K562 (cell line): ENCODE measurements around the gene H2AZ2. TPM values are rescaled to one million over a fixed set of nuclear protein-coding genes. Genes with fewer than 3 reads are reported as not detected.

Experiments
- ATAC-seq: fragments of 200-7000 bp; cut with Tn5 transposase; 3 replicates; pipeline ENCODE4 v1.9.1; 2020; ENCODE audit warnings: moderate library complexity
- BruUV-seq: library from RNA; stranded (reverse); fragments of 400-500 nt; replicated peaks from 2 replicates; lab custom pipeline; 2021; lab: Mats Ljungman, UMichigan
- CTCF ChIA-PET: fragments of 300-600 bp; formaldehyde crosslinking; extraction: SDS; loops from one replicate; lab custom pipeline; 2021; ENCODE audit warnings: low intra/inter-chr PET ratio; lab: Yijun Ruan, JAX
- POLR2A ChIA-PET: fragments of 300-600, 350-650 bp; sonication (Branson Sonifier 250); formaldehyde crosslinking; extraction: SDS; loops from one replicate; lab custom pipeline; 2021; ENCODE audit warnings: antibody characterized with exemption, inconsistent platforms; lab: Yijun Ruan, JAX
- DNase-seq, 4 experiments: peaks; one replicate each; pipeline versions ENCODE4 v3.0.0 to v3.0.0-alpha.2; 2011 to 2018; ENCODE audit warnings: low spot score in 3 of 4, mixed read lengths in 3 of 4; ENCODE audit errors: extremely low read depth in 1 of 4
- FAIRE-seq: peaks from 2 replicates; lab custom pipeline; 2011; peaks lifted over from hg19 to GRCh38; lab: Jason Lieb, UNC
- H2AFZ ChIP-seq: 2 replicates; pipeline ENCODE4 v1.6.0; 2011; ENCODE audit warnings: low read depth, low read length, control low read depth, inconsistent platforms
- H3K27ac ChIP-seq: fragments of 200-600 bp; 3 replicates; pipeline ENCODE4 v1.8.0; 2011; ENCODE audit warnings: low read depth, mild to moderate bottlenecking, control low read depth, inconsistent platforms, low read length, moderate library complexity, mixed read lengths; ENCODE audit errors: extremely low read depth
- H3K27me3 ChIP-seq, 2 experiments: fragments of 300-600 bp in 1 of 2; 2 replicates in 1 of 2; 3 replicates in 1 of 2; pipeline versions ENCODE4 v1.6.0 to v1.8.0; 2011; ENCODE audit warnings: inconsistent platforms in 2 of 2, low read length in 2 of 2, mild to moderate bottlenecking in 1 of 2, mixed read lengths in 1 of 2, moderate library complexity in 1 of 2; ENCODE audit not compliant: control insufficient read depth in 2 of 2, insufficient read depth in 2 of 2
- H3K36me3 ChIP-seq: fragments of 300-600 bp; 3 replicates; pipeline ENCODE4 v1.8.0; 2011; ENCODE audit warnings: mild to moderate bottlenecking, low read length, inconsistent platforms; ENCODE audit not compliant: control insufficient read depth, insufficient read depth
- H3K4me1 ChIP-seq, 2 experiments: fragments of 200-600 bp in 1 of 2; replicated peaks in 1 of 2; 2 replicates in 1 of 2; 3 replicates in 1 of 2; pipeline versions ENCODE4 v1.5.1 to v1.8.0; 2011; ENCODE audit warnings: inconsistent platforms in 2 of 2, low read length in 2 of 2, mild to moderate bottlenecking in 1 of 2, mixed read lengths in 1 of 2, moderate library complexity in 1 of 2; ENCODE audit not compliant: control insufficient read depth in 2 of 2, insufficient read depth in 2 of 2
- H3K4me2 ChIP-seq: 2 replicates; pipeline ENCODE4 v1.6.1; 2011; ENCODE audit warnings: low read length, control low read depth, inconsistent platforms, mixed read lengths; ENCODE audit not compliant: insufficient read depth
- H3K4me3 ChIP-seq: fragments of 200-600 bp; sonication (generic), shearing (Covaris generic); 2 replicates; pipeline ENCODE4 v1.5.1; 2016; ENCODE audit warnings: control low read depth, inconsistent platforms
- H3K79me2 ChIP-seq: fragments of 200-600 bp; 3 replicates; pipeline ENCODE4 v1.8.0; 2011; ENCODE audit warnings: low read length, inconsistent platforms; ENCODE audit not compliant: control insufficient read depth, insufficient read depth
- H3K9ac ChIP-seq, 2 experiments: 2 replicates each; pipeline versions ENCODE4 v1.6.0 to v1.6.1; 2011; ENCODE audit warnings: low read depth in 2 of 2, low read length in 2 of 2, control low read depth in 1 of 2, inconsistent platforms in 1 of 2, mild to moderate bottlenecking in 1 of 2, mixed read lengths in 1 of 2; ENCODE audit not compliant: insufficient read depth in 1 of 2
- H3K9me1 ChIP-seq: one replicate; pipeline ENCODE4 v1.6.0; 2011; ENCODE audit warnings: inconsistent platforms, mild to moderate bottlenecking, low read length, moderate library complexity; ENCODE audit not compliant: control insufficient read depth, insufficient read depth
- H3K9me3 ChIP-seq: replicated peaks from 2 replicates; pipeline ENCODE4 v1.5.1; 2011; ENCODE audit warnings: low read depth, low read length, inconsistent platforms; ENCODE audit not compliant: control insufficient read depth, insufficient read depth
- H4K20me1 ChIP-seq: replicated peaks from 2 replicates; pipeline ENCODE4 v1.6.1; 2011; ENCODE audit warnings: low read length, inconsistent platforms, mixed read lengths; ENCODE audit not compliant: control insufficient read depth, insufficient read depth
- ATF1 ChIP-seq, 2 experiments: fragments of 450-650 bp in 1 of 2; IDR thresholded peaks; 2 replicates each; pipeline ENCODE4 v1.6.1; 2016; ENCODE audit warnings: missing compliant biosample characterization in 1 of 2, missing genetic modification characterization in 1 of 2
- BRCA1 ChIP-seq, 2 experiments: fragments of 450-650 bp in 1 of 2; sonication (generic) in 1 of 2; formaldehyde crosslinking in 1 of 2; IDR thresholded peaks; 2 replicates each; pipeline versions ENCODE4 v1.5.0 to v1.6.1; 2017 to 2020; ENCODE audit warnings: mild to moderate bottlenecking in 1 of 2, missing genetic modification reagents in 1 of 2
- IRF1 ChIP-seq: sonication (generic); formaldehyde crosslinking; IDR thresholded peaks from 2 replicates; pipeline ENCODE4 v1.8.0; 2022; ENCODE audit warnings: missing genetic modification reagents, mild to moderate bottlenecking, borderline replicate concordance
- MCM3 ChIP-seq: fragments of 450-650 bp; IDR thresholded peaks from 2 replicates; pipeline ENCODE4 v1.6.1; 2016
- MTF1 ChIP-seq: fragments of 250-450 bp; sonication (Bioruptor Pico); IDR thresholded peaks from 2 replicates; pipeline ENCODE4 v1.9.0; 2021; ENCODE audit warnings: moderate library complexity, mild to moderate bottlenecking, inconsistent platforms, borderline replicate concordance
- MYNN ChIP-seq, 2 experiments: sonication (generic); formaldehyde crosslinking in 1 of 2; IDR thresholded peaks; 2 replicates each; pipeline versions ENCODE4 v1.5.0 to v1.6.1; 2016 to 2020; ENCODE audit warnings: antibody characterized with exemption in 1 of 2, missing genetic modification reagents in 1 of 2
- NR3C1 ChIP-seq: sonication (generic); formaldehyde crosslinking; IDR thresholded peaks from 2 replicates; pipeline ENCODE4 v1.8.1; 2022; ENCODE audit warnings: missing genetic modification reagents
- SMARCB1 ChIP-seq: IDR thresholded peaks from 2 replicates; pipeline ENCODE4 v1.6.1; 2011; ENCODE audit warnings: improper control_type of control experiment, low read depth; ENCODE audit not compliant: insufficient read length
- TFAM ChIP-seq: fragments of 250-450 bp; sonication (Bioruptor Pico); conservative IDR thresholded peaks from 2 replicates; pipeline ENCODE4 v1.5.0; 2021; ENCODE audit warnings: mild to moderate bottlenecking, moderate library complexity
- ZNF133 ChIP-seq: fragments of 250-450 bp; sonication (Bioruptor Pico); IDR thresholded peaks from 2 replicates; pipeline ENCODE4 v1.4.0; 2020; ENCODE audit warnings: mild to moderate bottlenecking
- ZNF23 ChIP-seq: fragments of 250-450 bp; sonication (Bioruptor Pico); IDR thresholded peaks from 2 replicates; pipeline ENCODE4 v1.4.0; 2020; ENCODE audit warnings: mild to moderate bottlenecking
- ZNF24 ChIP-seq: fragments of 450-650 bp; IDR thresholded peaks from 2 replicates; pipeline ENCODE4 v1.6.1; 2016
- ZNF263 ChIP-seq: sonication (generic); formaldehyde crosslinking; IDR thresholded peaks from 2 replicates; pipeline ENCODE4 v1.8.0; 2022; ENCODE audit warnings: mild to moderate bottlenecking, missing genetic modification reagents, borderline replicate concordance
- WGBS: fragments of 100-300 bp; shearing (Covaris generic); methylation state at CpG from one replicate; pipeline ENCODE4 v1.1.6; 2016; ENCODE audit warnings: low coverage, mixed read lengths; ENCODE audit not compliant: insufficient coverage; ENCODE audit errors: missing lambda C conversion rate; 5-methylcytosine and 5-hydroxymethylcytosine counted together
- in situ Hi-C: fragments of 300-500 bp; cut with MboI; formaldehyde crosslinking; loops from 4 replicates; pipeline ENCODE4 v1.15.0; 2018; ENCODE audit warnings: inconsistent platforms, mixed read lengths
- intact Hi-C: fragments of 100-400 bp; cut with micrococcal nuclease; formaldehyde crosslinking; loops from 2 replicates; pipeline ENCODE4 v1.14.2; 2022
- polyA plus RNA-seq, 8 experiments: library from polyadenylated mRNA; depleted of rRNA in 4 of 8; stranded (reverse) in 5 of 8; unstranded in 3 of 8; fragments of >200 nt; fragmentation: Nextera tagmentation in 2 of 8; fragmentation: Illumina TruSeq in 1 of 8; extraction: Ambion mirVana in 2 of 8; extraction: Trizol in 1 of 8; gene quantifications; 2 replicates each; pipeline versions ENCODE4 v1.2.1 to v1.2.3, GENCODE V29; 2011 to 2014; ENCODE audit warnings: inconsistent platforms in 1 of 8, missing spikeins in 1 of 8
- total RNA-seq, 7 experiments: library from RNA; depleted of rRNA in 6 of 7; stranded (reverse); fragments of >200 nt in 6 of 7; fragmentation: Illumina TruSeq in 2 of 7; extraction: Trizol in 2 of 7; gene quantifications; 2 replicates each; pipeline versions ENCODE4 v1.2.1 to v1.2.3, GENCODE V29; 2011 to 2021; ENCODE audit warnings: low replicate concordance in 1 of 7
- TF ChIP-seq, protein P1 (sequence below), 2 experiments: fragments of 450-650 bp; formaldehyde crosslinking in 1 of 2; IDR thresholded peaks; 2 replicates each; pipeline versions ENCODE4 v1.4.0 to v1.6.1; 2014 to 2020; ENCODE audit warnings: mild to moderate bottlenecking in 2 of 2, borderline replicate concordance in 1 of 2, low read depth in 1 of 2

Gene H2AZ2
- total and polyA plus RNA-seq, 9 of the 15 experiments (the other 6 are each of a cell fraction or from before 2014, with no cell fraction given), result 105 to 382 (median 286) TPM

DNA sequence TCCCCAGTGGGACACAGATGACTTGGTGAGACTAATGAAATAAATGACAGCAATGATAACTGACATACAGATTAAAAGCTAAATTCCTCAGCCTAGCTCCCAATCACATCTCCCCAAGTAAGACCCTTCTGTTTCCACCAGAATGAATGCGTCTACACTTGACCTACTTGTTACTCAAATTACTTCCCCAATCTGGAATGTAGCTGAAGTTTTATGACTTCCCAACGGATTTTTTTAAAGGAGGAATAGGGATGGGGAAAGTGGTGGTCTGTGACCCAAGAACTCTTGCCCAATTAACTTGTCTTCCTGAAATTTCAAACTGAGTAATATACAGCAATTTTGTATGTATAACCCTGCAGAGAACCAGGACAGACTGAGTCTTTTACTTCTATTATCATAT is 9.1 kb downstream of the H2AZ2 start:
- BruUV-seq, result no TSS peak
- CTCF ChIA-PET, result interaction anchor here (0.6 kb wide), 1 partner anchor 350 kb away, joined by 3 read pairs; no protein-coding TSS in a partner anchor
- Histone ChIP-seq H3K79me2 (peaks cover 71% of the 10 kb centered on the region), H3K4me3 (no peak overlapping the region), H3K27ac (no peak overlapping the region), H3K36me3 (peaks cover 78% of the 10 kb centered on the region), H3K9me3 (no peaks in the 10 kb centered on the region), H4K20me1 (no peaks in the 10 kb centered on the region), H3K4me1 (no peaks in the 10 kb centered on the region; a peak in 1 of 5 replicates), H3K27me3 (no peaks in the 10 kb centered on the region), H3K4me2 (no peak overlapping the region), H3K9ac (no peak overlapping the region), H3K9me1 (no peaks in the 10 kb centered on the region), H2AFZ (no peak overlapping the region)
- POLR2A ChIA-PET, result interaction anchor here (0.7 to 1.8 kb wide), 2 partner anchors 8 to 21 kb away, joined by 4 to 8 read pairs; partner anchors contain the start of gene H2AZ2
- FAIRE-seq, result no peak
- no peak for ATAC-seq
- intact Hi-C loops (no loop called here), in situ Hi-C loops (no loop called here)
- DNase-seq, result no peak
- WGBS, result 91% methylated on average over 2 of the region's 2 CpGs
- TF ChIP-seq ZNF263 (CRISPR knock-in tag) (no peak), ZNF133 (CRISPR knock-in tag) (no peak), NR3C1 (CRISPR knock-in tag) (no peak), MYNN (IDR thresholded peaks at IDR 0.05) (no peak), MYNN (CRISPR knock-in tag; IDR thresholded peaks at IDR 0.05) (no peak), MTF1 (CRISPR knock-in tag) (no peak), MCM3 (no peak), ATF1 (CRISPR knock-in tag; IDR thresholded peaks at IDR 0.05) (no peak), ATF1 (tag; IDR thresholded peaks at IDR 0.05) (no peak), ZNF24 (no peak), BRCA1 (IDR thresholded peaks at IDR 0.05) (no peak), BRCA1 (CRISPR knock-in tag; IDR thresholded peaks at IDR 0.05) (no peak), SMARCB1 (no peak), IRF1 (CRISPR knock-in tag) (no peak), ZNF23 (no peak), TFAM (CRISPR knock-in tag) (no peak)
- TF ChIP-seq, protein P1, sequence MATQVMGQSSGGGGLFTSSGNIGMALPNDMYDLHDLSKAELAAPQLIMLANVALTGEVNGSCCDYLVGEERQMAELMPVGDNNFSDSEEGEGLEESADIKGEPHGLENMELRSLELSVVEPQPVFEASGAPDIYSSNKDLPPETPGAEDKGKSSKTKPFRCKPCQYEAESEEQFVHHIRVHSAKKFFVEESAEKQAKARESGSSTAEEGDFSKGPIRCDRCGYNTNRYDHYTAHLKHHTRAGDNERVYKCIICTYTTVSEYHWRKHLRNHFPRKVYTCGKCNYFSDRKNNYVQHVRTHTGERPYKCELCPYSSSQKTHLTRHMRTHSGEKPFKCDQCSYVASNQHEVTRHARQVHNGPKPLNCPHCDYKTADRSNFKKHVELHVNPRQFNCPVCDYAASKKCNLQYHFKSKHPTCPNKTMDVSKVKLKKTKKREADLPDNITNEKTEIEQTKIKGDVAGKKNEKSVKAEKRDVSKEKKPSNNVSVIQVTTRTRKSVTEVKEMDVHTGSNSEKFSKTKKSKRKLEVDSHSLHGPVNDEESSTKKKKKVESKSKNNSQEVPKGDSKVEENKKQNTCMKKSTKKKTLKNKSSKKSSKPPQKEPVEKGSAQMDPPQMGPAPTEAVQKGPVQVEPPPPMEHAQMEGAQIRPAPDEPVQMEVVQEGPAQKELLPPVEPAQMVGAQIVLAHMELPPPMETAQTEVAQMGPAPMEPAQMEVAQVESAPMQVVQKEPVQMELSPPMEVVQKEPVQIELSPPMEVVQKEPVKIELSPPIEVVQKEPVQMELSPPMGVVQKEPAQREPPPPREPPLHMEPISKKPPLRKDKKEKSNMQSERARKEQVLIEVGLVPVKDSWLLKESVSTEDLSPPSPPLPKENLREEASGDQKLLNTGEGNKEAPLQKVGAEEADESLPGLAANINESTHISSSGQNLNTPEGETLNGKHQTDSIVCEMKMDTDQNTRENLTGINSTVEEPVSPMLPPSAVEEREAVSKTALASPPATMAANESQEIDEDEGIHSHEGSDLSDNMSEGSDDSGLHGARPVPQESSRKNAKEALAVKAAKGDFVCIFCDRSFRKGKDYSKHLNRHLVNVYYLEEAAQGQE (IDR thresholded peaks at IDR 0.05; ENCODE audit: borderline replicate concordance), result no peak
- TF ChIP-seq, protein P1 (CRISPR knock-in tag; IDR thresholded peaks at IDR 0.05; ENCODE audit: low read depth), result no peak
